ENCODE data around the gene TCF19.

The TCF19 gene

DNA sequence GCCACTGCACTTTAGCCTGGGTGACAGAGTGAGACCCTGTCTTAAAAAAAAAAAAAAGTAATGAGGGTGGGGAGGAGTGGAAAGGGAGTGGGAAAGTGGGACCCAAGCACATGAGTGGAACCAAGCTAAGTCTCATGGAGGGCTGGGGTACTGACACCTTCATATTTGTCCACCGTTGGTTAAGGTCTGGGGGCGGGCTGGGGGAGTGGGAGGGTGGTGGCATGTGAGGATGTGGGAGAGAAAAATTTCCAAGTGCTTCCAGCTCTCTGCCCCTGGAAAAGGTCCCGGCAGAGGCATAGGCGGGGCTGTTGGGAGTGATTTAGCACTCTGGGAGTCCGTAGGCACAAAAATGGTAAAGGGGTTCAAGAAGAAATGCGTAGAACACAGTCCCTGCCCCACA, 25.6 kb upstream of the TCF19 start:
- Histone ChIP-seq H3K4me2 (ENCODE audit: low read length) (no peak overlapping the region), H3K79me1 (ENCODE audit: low read length) (no peaks in the 10 kb centered on the region), H3K4me3 (ENCODE audit: low read length) (no peak overlapping the region), H2AK5ac (ENCODE audit: low read length) (no peak overlapping the region), H3K56ac (ENCODE audit: low read length) (peak overlapping the region; percentile 15), H3K79me2 (ENCODE audit: control insufficient read depth, insufficient read depth, low read length) (no peaks in the 10 kb centered on the region), H3K23ac (ENCODE audit: low read length) (no peak overlapping the region), H3K4me1 (ENCODE audit: control insufficient read depth, low read depth, low read length) (peaks cover 3% of the 10 kb centered on the region), H2BK5ac (ENCODE audit: low read length) (no peak overlapping the region), H2BK120ac (ENCODE audit: low read depth, low read length) (no peak overlapping the region), H3K18ac (ENCODE audit: low read length) (no peak overlapping the region), H4K8ac (ENCODE audit: low read depth, low read length) (no peak overlapping the region), H3K4ac (ENCODE audit: low read depth, low read length) (no peak overlapping the region), H2BK15ac (replicated peaks; ENCODE audit: low read depth) (no peak overlapping the region), H3K9ac (ENCODE audit: low read length) (no peak overlapping the region), H3K36me3 (ENCODE audit: control insufficient read depth, insufficient read depth, low read length) (no peaks in the 10 kb centered on the region), H4K5ac (ENCODE audit: low read length) (no peak overlapping the region), H3K27ac (ENCODE audit: low read depth, low read length) (no peak overlapping the region), H3K27me3 (ENCODE audit: insufficient read depth, low read length, poor library complexity) (no peaks in the 10 kb centered on the region)
- WGBS (ENCODE audit: extremely low coverage, insufficient coverage, low lambda C conversion rate) = no CpG with 5 or more reads among the region's 6 CpGs
- no peak for DNase-seq

DNA sequence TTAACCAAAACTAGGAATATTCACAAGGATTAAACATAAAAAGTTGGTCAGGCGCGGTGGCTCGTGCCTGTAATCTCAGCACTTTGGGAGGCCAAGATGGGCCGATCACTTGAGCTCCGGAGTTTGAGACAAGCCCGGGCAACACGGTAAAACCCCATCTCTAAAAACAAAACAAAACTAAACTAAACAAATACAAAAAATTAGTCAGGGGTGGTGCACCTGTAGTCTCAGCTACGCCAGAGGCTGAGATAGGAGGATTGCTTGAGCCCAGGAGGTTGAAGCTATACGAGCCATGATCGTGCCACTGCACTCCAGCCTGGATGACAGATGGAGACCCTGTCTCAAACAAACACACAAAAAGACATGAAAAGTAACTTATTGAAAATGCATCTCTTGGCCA, 22.7 kb upstream of the TCF19 start:
- DNase-seq = no peak
- no peaks in the 10 kb centered on the region for H3K27me3 ChIP-seq (ENCODE audit: insufficient read depth, low read length, poor library complexity)
- no peak overlapping the region for H3K27ac ChIP-seq (ENCODE audit: low read depth, low read length)
- no peak overlapping the region for H2AK5ac ChIP-seq (ENCODE audit: low read length)
- no peak overlapping the region for H3K9ac ChIP-seq (ENCODE audit: low read length)
- H2BK15ac ChIP-seq (replicated peaks; ENCODE audit: low read depth) = no peak overlapping the region
- WGBS (ENCODE audit: extremely low coverage, insufficient coverage, low lambda C conversion rate) = no CpG with 5 or more reads among the region's 10 CpGs
- H3K4me3 ChIP-seq (ENCODE audit: low read length) = no peak overlapping the region
- H2BK120ac ChIP-seq (ENCODE audit: low read depth, low read length) = no peak overlapping the region
- H3K4me1 ChIP-seq (ENCODE audit: control insufficient read depth, low read depth, low read length) = peaks cover 8% of the 10 kb centered on the region
- H4K8ac ChIP-seq (ENCODE audit: low read depth, low read length) = no peak overlapping the region
- H3K56ac ChIP-seq (ENCODE audit: low read length) = no peak overlapping the region
- H3K79me1 ChIP-seq (ENCODE audit: low read length) = no peaks in the 10 kb centered on the region
- no peak overlapping the region for H3K23ac ChIP-seq (ENCODE audit: low read length)
- no peak overlapping the region for H3K4ac ChIP-seq (ENCODE audit: low read depth, low read length)
- H2BK5ac ChIP-seq (ENCODE audit: low read length) = no peak overlapping the region
- no peaks in the 10 kb centered on the region for H3K36me3 ChIP-seq (ENCODE audit: control insufficient read depth, insufficient read depth, low read length)
- no peak overlapping the region for H4K5ac ChIP-seq (ENCODE audit: low read length)
- no peak overlapping the region for H3K18ac ChIP-seq (ENCODE audit: low read length)
- H3K4me2 ChIP-seq (ENCODE audit: low read length) = no peak overlapping the region
- H3K79me2 ChIP-seq (ENCODE audit: control insufficient read depth, insufficient read depth, low read length) = no peaks in the 10 kb centered on the region

DNA sequence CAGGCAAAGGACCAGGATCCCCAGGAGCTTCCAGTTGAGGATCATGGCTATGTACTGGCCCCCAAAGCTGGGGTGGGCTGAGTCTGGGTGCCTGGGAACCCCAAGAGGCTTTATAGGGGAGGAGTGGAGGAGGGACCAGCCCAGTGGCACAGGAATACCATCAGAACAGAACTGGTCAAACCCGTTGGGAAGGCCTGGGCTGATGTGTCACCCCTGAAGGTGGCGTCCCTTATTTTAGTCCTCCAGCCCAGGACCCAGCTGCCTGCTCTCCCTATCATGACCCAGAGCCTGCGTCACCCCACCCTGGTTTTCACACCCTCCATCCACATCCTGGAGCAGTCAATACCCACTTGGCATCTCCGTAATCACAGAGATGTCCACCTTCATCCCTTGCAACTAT, 19.4 kb upstream of the TCF19 start, which contains the start of gene PSORS1C2:
PSORS1C2 (minus strand) TSS at position 85 of the 400 bp plus-strand sequence; CDS start at position 45, 40 bp downstream.
- no peak within 1 kb of the TSS for H3K4me3 ChIP-seq (ENCODE audit: low read length)
- H3K36me3 ChIP-seq (ENCODE audit: control insufficient read depth, insufficient read depth, low read length) = no peaks in the 10 kb centered on the region
- H3K4ac ChIP-seq (ENCODE audit: low read depth, low read length) = peak within 1 kb of the TSS; percentile 28
- WGBS (ENCODE audit: extremely low coverage, insufficient coverage, low lambda C conversion rate) = no CpG with 5 or more reads among the region's 4 CpGs
- peak within 1 kb of the TSS; percentile 35 for H3K18ac ChIP-seq (ENCODE audit: low read length)
- no peak within 1 kb of the TSS for H3K23ac ChIP-seq (ENCODE audit: low read length)
- H3K56ac ChIP-seq (ENCODE audit: low read length) = peak within 1 kb of the TSS; percentile 76
- H3K4me1 ChIP-seq (ENCODE audit: control insufficient read depth, low read depth, low read length) = peaks cover 13% of the 10 kb centered on the region
- no peak within 1 kb of the TSS for H3K4me2 ChIP-seq (ENCODE audit: low read length)
- peak within 1 kb of the TSS; percentile 40 for H2BK5ac ChIP-seq (ENCODE audit: low read length)
- no peak within 1 kb of the TSS for H2BK120ac ChIP-seq (ENCODE audit: low read depth, low read length)
- H3K79me2 ChIP-seq (ENCODE audit: control insufficient read depth, insufficient read depth, low read length) = no peaks in the 10 kb centered on the region
- no peaks in the 10 kb centered on the region for H3K27me3 ChIP-seq (ENCODE audit: insufficient read depth, low read length, poor library complexity)
- no peak for DNase-seq
- no peak within 1 kb of the TSS for H4K5ac ChIP-seq (ENCODE audit: low read length)
- H4K8ac ChIP-seq (ENCODE audit: low read depth, low read length) = no peak within 1 kb of the TSS
- no peak within 1 kb of the TSS for H3K9ac ChIP-seq (ENCODE audit: low read length)
- H2BK15ac ChIP-seq (replicated peaks; ENCODE audit: low read depth) = no peak within 1 kb of the TSS
- no peak within 1 kb of the TSS for H3K27ac ChIP-seq (ENCODE audit: low read depth, low read length)
- H3K79me1 ChIP-seq (ENCODE audit: low read length) = no peaks in the 10 kb centered on the region
- peak within 1 kb of the TSS; percentile 80 for H2AK5ac ChIP-seq (ENCODE audit: low read length)

DNA sequence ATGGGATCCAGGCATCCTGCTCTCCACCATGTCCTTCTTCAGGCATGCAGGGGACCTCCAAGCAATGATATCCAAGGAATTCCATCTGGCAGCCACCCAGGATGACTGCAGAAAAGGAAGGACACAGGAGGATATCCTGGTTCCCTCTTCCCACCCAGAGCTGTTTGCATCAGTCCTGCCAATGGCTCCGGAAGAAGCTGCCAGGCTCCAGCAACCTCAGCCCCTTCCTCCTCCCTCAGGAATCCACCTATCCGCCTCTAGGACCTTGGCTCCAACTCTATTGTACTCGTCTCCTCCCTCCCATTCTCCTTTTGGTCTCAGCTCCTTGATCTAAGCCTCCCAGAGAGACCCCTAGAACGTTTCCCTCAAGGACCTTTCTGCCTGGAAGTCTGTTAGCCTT, 18.8 kb upstream of the TCF19 start:
- Histone ChIP-seq H3K27ac (ENCODE audit: low read depth, low read length) (no peak overlapping the region), H3K23ac (ENCODE audit: low read length) (no peak overlapping the region), H3K9ac (ENCODE audit: low read length) (no peak overlapping the region), H3K4ac (ENCODE audit: low read depth, low read length) (no peak overlapping the region), H4K8ac (ENCODE audit: low read depth, low read length) (no peak overlapping the region), H2BK5ac (ENCODE audit: low read length) (peak overlapping the region; percentile 40), H3K79me2 (ENCODE audit: control insufficient read depth, insufficient read depth, low read length) (no peaks in the 10 kb centered on the region), H3K4me3 (ENCODE audit: low read length) (no peak overlapping the region), H4K5ac (ENCODE audit: low read length) (no peak overlapping the region), H3K4me1 (ENCODE audit: control insufficient read depth, low read depth, low read length) (peaks cover 13% of the 10 kb centered on the region), H2BK120ac (ENCODE audit: low read depth, low read length) (no peak overlapping the region), H3K36me3 (ENCODE audit: control insufficient read depth, insufficient read depth, low read length) (no peaks in the 10 kb centered on the region), H3K4me2 (ENCODE audit: low read length) (no peak overlapping the region), H3K18ac (ENCODE audit: low read length) (no peak overlapping the region), H3K56ac (ENCODE audit: low read length) (peak overlapping the region; percentile 65), H2BK15ac (replicated peaks; ENCODE audit: low read depth) (no peak overlapping the region), H3K79me1 (ENCODE audit: low read length) (no peaks in the 10 kb centered on the region), H2AK5ac (ENCODE audit: low read length) (no peak overlapping the region), H3K27me3 (ENCODE audit: insufficient read depth, low read length, poor library complexity) (no peaks in the 10 kb centered on the region)
- no CpG with 5 or more reads among the region's 4 CpGs for WGBS (ENCODE audit: extremely low coverage, insufficient coverage, low lambda C conversion rate)
- DNase-seq = peak; percentile 94

DNA sequence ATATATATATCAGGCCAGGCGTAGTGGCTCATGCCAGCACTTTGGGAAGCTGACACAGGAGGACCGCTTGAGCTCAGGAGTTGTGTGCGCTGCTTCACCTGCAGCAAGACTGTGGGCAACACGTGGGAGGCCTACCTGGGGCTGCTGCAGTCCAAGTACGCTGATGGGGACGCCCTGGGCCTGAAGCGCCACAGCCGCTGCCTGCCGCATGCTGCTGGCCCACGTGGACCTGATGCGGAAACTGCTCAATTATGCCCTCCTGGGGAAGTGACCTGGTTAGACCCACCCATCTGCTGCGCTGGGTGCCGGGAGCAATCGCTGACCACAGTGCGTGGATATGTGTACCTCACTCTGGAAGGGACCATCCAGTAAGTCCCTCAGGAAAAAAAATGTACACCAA, 17.7 kb upstream of the TCF19 start:
- Histone ChIP-seq H3K23ac (ENCODE audit: low read length) (no peak overlapping the region), H3K4me2 (ENCODE audit: low read length) (no peak overlapping the region), H3K36me3 (ENCODE audit: control insufficient read depth, insufficient read depth, low read length) (peaks cover 2% of the 10 kb centered on the region), H3K4ac (ENCODE audit: low read depth, low read length) (no peak overlapping the region), H3K56ac (ENCODE audit: low read length) (peak overlapping the region; percentile 63), H3K79me2 (ENCODE audit: control insufficient read depth, insufficient read depth, low read length) (no peaks in the 10 kb centered on the region), H3K4me1 (ENCODE audit: control insufficient read depth, low read depth, low read length) (peaks cover 13% of the 10 kb centered on the region), H3K27ac (ENCODE audit: low read depth, low read length) (no peak overlapping the region), H2BK15ac (replicated peaks; ENCODE audit: low read depth) (no peak overlapping the region), H3K4me3 (ENCODE audit: low read length) (no peak overlapping the region), H2BK5ac (ENCODE audit: low read length) (no peak overlapping the region), H3K27me3 (ENCODE audit: insufficient read depth, low read length, poor library complexity) (no peaks in the 10 kb centered on the region), H4K8ac (ENCODE audit: low read depth, low read length) (no peak overlapping the region), H4K5ac (ENCODE audit: low read length) (no peak overlapping the region), H3K79me1 (ENCODE audit: low read length) (no peaks in the 10 kb centered on the region), H2AK5ac (ENCODE audit: low read length) (no peak overlapping the region), H2BK120ac (ENCODE audit: low read depth, low read length) (no peak overlapping the region), H3K18ac (ENCODE audit: low read length) (no peak overlapping the region), H3K9ac (ENCODE audit: low read length) (no peak overlapping the region)
- WGBS (ENCODE audit: extremely low coverage, insufficient coverage, low lambda C conversion rate) = no CpG with 5 or more reads among the region's 15 CpGs
- no peak for DNase-seq

DNA sequence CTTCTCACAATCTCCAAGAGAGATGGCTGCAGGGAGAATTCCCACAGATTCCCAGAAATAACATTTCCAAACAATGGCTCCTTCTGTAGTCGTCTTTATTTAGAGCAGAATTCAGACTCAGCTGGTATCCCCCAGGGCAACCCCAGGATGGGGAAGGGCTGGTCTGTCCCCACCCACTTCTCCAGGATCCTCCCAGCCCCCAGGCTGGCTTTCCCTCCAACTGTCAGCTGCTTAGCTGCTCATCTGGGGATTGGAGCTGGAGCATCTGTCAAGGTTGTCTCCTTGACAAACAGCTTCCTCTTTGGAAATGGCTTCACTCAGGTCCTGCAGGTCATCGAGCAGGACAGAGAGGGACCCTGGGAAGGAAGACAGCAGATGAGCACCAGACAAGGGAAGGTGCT, 16.0 kb upstream of the TCF19 start:
- peak overlapping the region; percentile 31 for H3K9ac ChIP-seq (ENCODE audit: low read length)
- no peak overlapping the region for H3K4me2 ChIP-seq (ENCODE audit: low read length)
- H3K4me1 ChIP-seq (ENCODE audit: control insufficient read depth, low read depth, low read length) = peaks cover 13% of the 10 kb centered on the region
- no peak overlapping the region for H2BK120ac ChIP-seq (ENCODE audit: low read depth, low read length)
- H3K27me3 ChIP-seq (ENCODE audit: insufficient read depth, low read length, poor library complexity) = no peaks in the 10 kb centered on the region
- H3K79me1 ChIP-seq (ENCODE audit: low read length) = no peaks in the 10 kb centered on the region
- H4K8ac ChIP-seq (ENCODE audit: low read depth, low read length) = no peak overlapping the region
- no peak overlapping the region for H2BK5ac ChIP-seq (ENCODE audit: low read length)
- H3K27ac ChIP-seq (ENCODE audit: low read depth, low read length) = no peak overlapping the region
- no peak overlapping the region for H3K18ac ChIP-seq (ENCODE audit: low read length)
- peaks cover 2% of the 10 kb centered on the region for H3K36me3 ChIP-seq (ENCODE audit: control insufficient read depth, insufficient read depth, low read length)
- H3K56ac ChIP-seq (ENCODE audit: low read length) = peak overlapping the region; percentile 40
- peak; percentile 73 for DNase-seq
- H2BK15ac ChIP-seq (replicated peaks; ENCODE audit: low read depth) = no peak overlapping the region
- no peak overlapping the region for H3K4ac ChIP-seq (ENCODE audit: low read depth, low read length)
- H3K4me3 ChIP-seq (ENCODE audit: low read length) = no peak overlapping the region
- no CpG with 5 or more reads among the region's 2 CpGs for WGBS (ENCODE audit: extremely low coverage, insufficient coverage, low lambda C conversion rate)
- no peak overlapping the region for H2AK5ac ChIP-seq (ENCODE audit: low read length)
- no peaks in the 10 kb centered on the region for H3K79me2 ChIP-seq (ENCODE audit: control insufficient read depth, insufficient read depth, low read length)
- H4K5ac ChIP-seq (ENCODE audit: low read length) = no peak overlapping the region
- no peak overlapping the region for H3K23ac ChIP-seq (ENCODE audit: low read length)

Measured in mesendoderm (in vitro differentiated cells).